Endothelial cell of umbilical vein (primary cell): ENCODE data around the gene IGF2BP2. TPM values are rescaled to one million over a fixed set of nuclear protein-coding genes. Genes with fewer than 3 reads are reported as not detected.
A peak's percentile ranks its signal among the peaks of the same experiment; 100 is the strongest.

ENCODE experiments used
- BruUV-seq: library from RNA; stranded (reverse); fragments of 400-500 nt; replicated peaks from 2 replicates; lab custom pipeline; 2021; lab: Mats Ljungman, UMichigan
- CTCF ChIA-PET: fragments of 300-600, 350-600 bp; sonication (Branson Sonifier 250); formaldehyde crosslinking; loops from one replicate; lab custom pipeline; 2021; ENCODE audit warnings: antibody characterized with exemption, inconsistent platforms; lab: Charles Lee
- POLR2A ChIA-PET: fragments of 300-600, 350-600 bp; sonication (Branson Sonifier 250); formaldehyde crosslinking; loops from one replicate; lab custom pipeline; 2021; ENCODE audit warnings: antibody characterized with exemption, inconsistent platforms; lab: Charles Lee
- DNase-seq: peaks from one replicate; pipeline ENCODE4 v3.0.0-alpha.2; 2011; ENCODE audit warnings: low read depth, low spot score
- FAIRE-seq: peaks from 2 replicates; lab custom pipeline; 2011; peaks lifted over from hg19 to GRCh38; lab: Jason Lieb, UNC
- H2AFZ ChIP-seq: 2 replicates; pipeline ENCODE4 v1.6.0; 2012; ENCODE audit warnings: low read depth, low read length, control low read depth, inconsistent platforms
- H3K27ac ChIP-seq: 2 replicates; pipeline ENCODE4 v1.5.1; 2011; ENCODE audit warnings: low read depth, mild to moderate bottlenecking, control low read depth, low read length, moderate library complexity; ENCODE audit not compliant: insufficient read depth
- H3K27me3 ChIP-seq, 2 experiments: 2 replicates each; pipeline versions ENCODE4 v1.6.0 to v1.6.1; 2011; ENCODE audit warnings: low read length in 2 of 2, mixed read lengths in 1 of 2; ENCODE audit not compliant: control insufficient read depth in 2 of 2, insufficient read depth in 2 of 2
- H3K36me3 ChIP-seq, 2 experiments: 2 replicates in 1 of 2; 3 replicates in 1 of 2; pipeline ENCODE4 v1.5.1; 2011; ENCODE audit warnings: low read length in 2 of 2, mild to moderate bottlenecking in 1 of 2, moderate library complexity in 1 of 2; ENCODE audit not compliant: control insufficient read depth in 2 of 2, insufficient read depth in 2 of 2; ENCODE audit errors: extremely low read depth in 1 of 2
- H3K4me1 ChIP-seq: 3 replicates; pipeline ENCODE4 v1.5.1; 2011; ENCODE audit warnings: mild to moderate bottlenecking, low read length; ENCODE audit not compliant: control insufficient read depth, insufficient read depth; ENCODE audit errors: extremely low read depth
- H3K4me2 ChIP-seq: 2 replicates; pipeline ENCODE4 v1.6.1; 2011; ENCODE audit warnings: low read length, control low read depth, mixed read lengths; ENCODE audit not compliant: insufficient read depth
- H3K4me3 ChIP-seq, 3 experiments: fragments of 200-600 bp in 1 of 3; sonication (generic), shearing (Covaris generic) in 1 of 3; replicated peaks in 1 of 3; 2 replicates each; pipeline ENCODE4 v1.5.1; 2011 to 2016; ENCODE audit warnings: control low read depth in 3 of 3, low read length in 3 of 3, mild to moderate bottlenecking in 2 of 3, inconsistent platforms in 1 of 3, low read depth in 1 of 3, moderate library complexity in 1 of 3; ENCODE audit not compliant: insufficient read depth in 1 of 3
- H3K79me2 ChIP-seq: 2 replicates; pipeline ENCODE4 v1.6.0; 2012; ENCODE audit warnings: low read length, inconsistent platforms; ENCODE audit not compliant: control insufficient read depth, insufficient read depth
- H3K9ac ChIP-seq: replicated peaks from 2 replicates; pipeline ENCODE3; 2011; ENCODE audit warnings: low read length, control low read depth; ENCODE audit not compliant: insufficient read depth; ENCODE audit errors: extremely low read depth
- H3K9me1 ChIP-seq: replicated peaks from 3 replicates; pipeline ENCODE4 v1.6.0; 2011; ENCODE audit warnings: mild to moderate bottlenecking, low read length; ENCODE audit not compliant: control insufficient read depth, insufficient read depth; ENCODE audit errors: extremely low read depth
- H3K9me3 ChIP-seq: replicated peaks from 2 replicates; pipeline ENCODE4 v1.5.1; 2012; ENCODE audit warnings: low read length, inconsistent platforms; ENCODE audit not compliant: control insufficient read depth, insufficient read depth
- H4K20me1 ChIP-seq: replicated peaks from 2 replicates; pipeline ENCODE3; 2011; ENCODE audit warnings: mild to moderate bottlenecking, low read length; ENCODE audit not compliant: control insufficient read depth, insufficient read depth; ENCODE audit errors: extremely low read depth
- EZH2 ChIP-seq: IDR thresholded peaks from 2 replicates; pipeline ENCODE4 v1.6.1; 2012; ENCODE audit warnings: borderline replicate concordance, low read depth, mild to moderate bottlenecking, moderate library complexity, low read length, inconsistent platforms; ENCODE audit not compliant: severe bottlenecking
- FOS ChIP-seq: IDR thresholded peaks from 2 replicates; pipeline ENCODE4 v1.6.1; 2011; ENCODE audit warnings: mild to moderate bottlenecking, low read length, moderate library complexity, borderline replicate concordance; ENCODE audit not compliant: insufficient read depth
- JUN ChIP-seq: IDR thresholded peaks from 2 replicates; pipeline ENCODE4 v1.6.1; 2011; ENCODE audit warnings: borderline replicate concordance, low read depth; ENCODE audit not compliant: insufficient read length, insufficient read depth
- MAX ChIP-seq: IDR thresholded peaks from 2 replicates; pipeline ENCODE4 v1.6.1; 2011; ENCODE audit not compliant: insufficient read depth, insufficient read length
- MYC ChIP-seq: IDR thresholded peaks from one replicate; pipeline ENCODE4 v1.6.1; 2011; ENCODE audit warnings: mild to moderate bottlenecking, low read depth, low read length
- POLR2A ChIP-seq: IDR thresholded peaks from 2 replicates; pipeline ENCODE4 v1.6.1; 2012; ENCODE audit warnings: low read depth, mild to moderate bottlenecking, control low read depth, low read length
- POLR2AphosphoS5 ChIP-seq: IDR thresholded peaks from 2 replicates; pipeline ENCODE4 v1.6.1; 2012; ENCODE audit warnings: low read depth, mild to moderate bottlenecking, control low read depth, low read length, moderate library complexity; ENCODE audit not compliant: insufficient read depth
- dilution Hi-C: fragments of 300-500 bp; cut with MboI; formaldehyde crosslinking; loops from one replicate; pipeline ENCODE4 v1.15.0; 2019; ENCODE audit warnings: low sequenced_read_pairs; ENCODE audit not compliant: extremely low pct_ligation_motif_present
- intact Hi-C: fragments of 100-400 bp; cut with micrococcal nuclease; formaldehyde crosslinking; loops from one replicate; pipeline ENCODE4 v1.10.0; 2022
- polyA plus RNA-seq, 4 experiments: library from polyadenylated mRNA; depleted of rRNA in 3 of 4; stranded (reverse) in 3 of 4; unstranded in 1 of 4; fragments of >200 nt; gene quantifications; 2 replicates each; pipeline versions ENCODE4 v1.2.1 to v1.2.3, GENCODE V29; 2011 to 2012; ENCODE audit warnings: missing spikeins in 1 of 4
- total RNA-seq: library from RNA; stranded (reverse); gene quantifications from 2 replicates; pipeline ENCODE4 v1.2.3, GENCODE V29; 2021

Gene IGF2BP2
- total and polyA plus RNA-seq, 2 donors (not counting 3 experiments of a cell fraction or from before 2014, with no cell fraction given) = 10.7 to 130 TPM

GRCh38 chr3:185730550-185730949 lies 94.3 kb downstream of the IGF2BP2 start:
- Histone ChIP-seq H4K20me1 (no peaks in the 10 kb centered on the region), H3K9ac (no peak overlapping the region), H3K27ac (peak overlapping the region; percentile 100), H3K27me3 (no peaks in the 10 kb centered on the region), H3K36me3 (no peaks in the 10 kb centered on the region), H2AFZ (no peak overlapping the region), H3K4me2 (no peak overlapping the region), H3K9me1 (no peaks in the 10 kb centered on the region), H3K9me3 (no peaks in the 10 kb centered on the region), H3K79me2 (peaks cover 68% of the 10 kb centered on the region), H3K4me1 (peaks cover 84% of the 10 kb centered on the region), H3K4me3 (no peak overlapping the region)
- FAIRE-seq (no peak), DNase-seq (no peak)
- BruUV-seq = no TSS peak
- CTCF ChIA-PET = interaction anchor here (1.1 to 8.3 kb wide), 4 partner anchors 14 to 71 kb away, joined by 4 to 114 read pairs (median 56); no protein-coding TSS in a partner anchor
- POLR2A ChIA-PET = no interaction called here
- dilution Hi-C loops (no loop called here), intact Hi-C loops (loop anchor here (5.0 to 10.0 kb wide), 2 partner anchors 247 to 374 kb away; partner anchors contain the start of gene ETV5)
- TF ChIP-seq POLR2A = no peak
- no peak for TF ChIP-seq MYC
- no peak for TF ChIP-seq EZH2
- no peak for TF ChIP-seq FOS
- no peak for TF ChIP-seq POLR2AphosphoS5
- TF ChIP-seq MAX = no peak
- no peak for TF ChIP-seq JUN
